Measurements from ENCODE around the gene NUP214. TPM values are rescaled to one million over a fixed set of nuclear protein-coding genes. Genes with fewer than 3 reads are reported as not detected.

Gene NUP214
- total RNA-seq, 3 donors from 2014 or later = 56.1 to 57.9 (median 56.5) TPM

DNA sequence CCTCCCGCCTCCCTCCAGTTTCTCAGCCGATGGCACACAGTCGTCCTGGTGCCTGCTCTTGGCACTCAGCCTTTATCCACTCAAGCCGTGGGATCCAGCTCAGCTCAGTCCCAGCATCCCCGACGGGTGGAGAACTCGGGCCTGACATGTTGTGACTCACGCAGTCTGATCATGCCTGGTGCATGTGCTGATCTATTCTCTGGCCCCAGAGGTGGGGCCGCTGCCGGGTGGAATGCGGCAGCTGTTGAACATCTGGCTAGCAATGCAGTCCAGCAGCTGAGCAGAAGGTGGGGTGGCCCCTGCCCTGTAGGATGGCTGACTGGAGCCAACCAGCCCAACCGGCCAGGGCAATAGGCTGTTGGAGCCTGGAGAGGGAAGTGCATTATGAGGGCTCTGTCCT is 30.8 kb upstream of the NUP214 start:
- Histone ChIP-seq H3K9me3 (no peaks in the 10 kb centered on the region), H3K4me1 (ENCODE audit: low read depth) (peaks cover 4% of the 10 kb centered on the region), H3K4me3 (no peak overlapping the region), H3K36me3 (ENCODE audit: low read depth) (no peaks in the 10 kb centered on the region)
- TF ChIP-seq, protein P1, sequence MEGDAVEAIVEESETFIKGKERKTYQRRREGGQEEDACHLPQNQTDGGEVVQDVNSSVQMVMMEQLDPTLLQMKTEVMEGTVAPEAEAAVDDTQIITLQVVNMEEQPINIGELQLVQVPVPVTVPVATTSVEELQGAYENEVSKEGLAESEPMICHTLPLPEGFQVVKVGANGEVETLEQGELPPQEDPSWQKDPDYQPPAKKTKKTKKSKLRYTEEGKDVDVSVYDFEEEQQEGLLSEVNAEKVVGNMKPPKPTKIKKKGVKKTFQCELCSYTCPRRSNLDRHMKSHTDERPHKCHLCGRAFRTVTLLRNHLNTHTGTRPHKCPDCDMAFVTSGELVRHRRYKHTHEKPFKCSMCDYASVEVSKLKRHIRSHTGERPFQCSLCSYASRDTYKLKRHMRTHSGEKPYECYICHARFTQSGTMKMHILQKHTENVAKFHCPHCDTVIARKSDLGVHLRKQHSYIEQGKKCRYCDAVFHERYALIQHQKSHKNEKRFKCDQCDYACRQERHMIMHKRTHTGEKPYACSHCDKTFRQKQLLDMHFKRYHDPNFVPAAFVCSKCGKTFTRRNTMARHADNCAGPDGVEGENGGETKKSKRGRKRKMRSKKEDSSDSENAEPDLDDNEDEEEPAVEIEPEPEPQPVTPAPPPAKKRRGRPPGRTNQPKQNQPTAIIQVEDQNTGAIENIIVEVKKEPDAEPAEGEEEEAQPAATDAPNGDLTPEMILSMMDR (IDR thresholded peaks at IDR 0.05) = no peak
- peak in 2 of 3 donors; percentile 10 to 33 for DNase-seq
- ATAC-seq = peak; percentile 15
- intact Hi-C loops (cut with DNase I, micrococcal nuclease) = no loop called here

- TF ChIP-seq, protein P1 (IDR thresholded peaks at IDR 0.05) = no peak
- ATAC-seq (no peak), DNase-seq (no peak)
- Histone ChIP-seq H3K4me3 (no peak overlapping the region), H3K9me3 (no peaks in the 10 kb centered on the region), H3K4me1 (ENCODE audit: low read depth) (peaks cover 4% of the 10 kb centered on the region), H3K36me3 (ENCODE audit: low read depth) (no peaks in the 10 kb centered on the region)
- intact Hi-C loops (cut with DNase I, micrococcal nuclease) = no loop called here
These were observed 29.6 kb upstream of the NUP214 start for GRCh38 chr9:131095666-131096268.

GRCh38 chr9:131096269-131097125 is 28.9 kb upstream of the NUP214 start, which contains the start of gene AIF1L:
TSS of gene AIF1L (plus strand) at chr9:131096531. CDS start at chr9:131096630, 99 bp downstream.
- intact Hi-C loops (cut with DNase I, micrococcal nuclease) = no loop called here
- no peak within 1 kb of the TSS for H3K4me3 ChIP-seq
- peak in 2 of 3 donors; percentile 18 to 53 for DNase-seq
- H3K36me3 ChIP-seq (ENCODE audit: low read depth) = no peaks in the 10 kb centered on the region
- peak; percentile 52 for ATAC-seq
- no peaks in the 10 kb centered on the region for H3K9me3 ChIP-seq
- TF ChIP-seq, protein P1 (IDR thresholded peaks at IDR 0.05) = no peak
- H3K4me1 ChIP-seq (ENCODE audit: low read depth) = peaks cover 4% of the 10 kb centered on the region

- intact Hi-C loops (cut with DNase I, micrococcal nuclease) = no loop called here
These were observed 28.0 kb upstream of the NUP214 start for GRCh38 chr9:131097126-131097947.

DNA sequence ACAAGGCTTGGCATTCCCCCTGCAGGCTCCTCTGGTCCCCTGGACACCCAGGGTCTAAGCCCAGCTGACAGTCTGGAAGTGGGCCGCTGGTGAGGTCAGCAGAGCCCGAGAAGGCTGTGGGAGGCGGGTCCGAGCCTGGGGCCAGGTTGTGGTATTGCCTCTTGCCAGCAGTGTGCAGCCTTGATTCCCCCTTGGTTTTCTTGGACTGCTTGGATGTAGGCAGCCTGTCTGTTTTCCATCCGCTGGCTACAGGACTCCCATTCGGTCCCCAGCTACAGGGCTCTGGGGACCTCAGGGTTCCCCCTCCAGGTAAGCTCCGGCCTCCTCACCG is 27.5 kb upstream of the NUP214 start:
- Histone ChIP-seq H3K4me1 (ENCODE audit: low read depth) (peaks cover 4% of the 10 kb centered on the region), H3K9me3 (no peaks in the 10 kb centered on the region), H3K4me3 (no peak overlapping the region), H3K36me3 (ENCODE audit: low read depth) (no peaks in the 10 kb centered on the region)
- intact Hi-C loops (cut with DNase I, micrococcal nuclease) = no loop called here
- DNase-seq (no peak), ATAC-seq (no peak)
- TF ChIP-seq, protein P1 (IDR thresholded peaks at IDR 0.05) = no peak

More at GRCh38 chr9:131097126-131097947, 28.0 kb upstream of the NUP214 start:
- H3K4me1 ChIP-seq (ENCODE audit: low read depth) = peaks cover 4% of the 10 kb centered on the region
- no peaks in the 10 kb centered on the region for H3K36me3 ChIP-seq (ENCODE audit: low read depth)
- DNase-seq (no peak), ATAC-seq (no peak)
- no peak overlapping the region for H3K4me3 ChIP-seq
- no peaks in the 10 kb centered on the region for H3K9me3 ChIP-seq
- TF ChIP-seq, protein P1 (IDR thresholded peaks at IDR 0.05) = no peak
